Measurements from ENCODE around the gene NMT2.
A peak's percentile ranks its signal among the peaks of the same experiment; 100 is the strongest.

NMT2 gene

GRCh38 chr10:15180736-15181135, 12.2 kb upstream of the NMT2 start:
- no peak for DNase-seq

- DNase-seq: no peak
Measured at GRCh38 chr10:15176269-15176668, 7.8 kb upstream of the NMT2 start.

- DNase-seq: no peak
Measured at GRCh38 chr10:15175587-15175986, 7.1 kb upstream of the NMT2 start.

- DNase-seq: no peak
Measured at GRCh38 chr10:15172306-15172840, 3.9 kb upstream of the NMT2 start.

- peak; percentile 23 to 75 (median 58) for DNase-seq
Measured at GRCh38 chr10:15169555-15170401, 1.3 kb upstream of the NMT2 start.

- DNase-seq: peak; percentile 93 to 99 (median 97)
Measured at GRCh38 chr10:15168786-15169554, 477 bp upstream of the NMT2 start.

- peak; percentile 22 to 76 (median 55) for DNase-seq
Measured at GRCh38 chr10:15167411-15168290, 842 bp downstream of the NMT2 start.

- no peak for DNase-seq
Measured at GRCh38 chr10:15166325-15166724, 2.2 kb downstream of the NMT2 start.

GRCh38 chr10:15163253-15163828, 5.2 kb downstream of the NMT2 start:
- DNase-seq: no peak

- no peak for DNase-seq
Measured at GRCh38 chr10:15158972-15159371, 9.5 kb downstream of the NMT2 start.

GRCh38 chr10:15158448-15158847, 10.0 kb downstream of the NMT2 start:
- no peak for DNase-seq

- DNase-seq: no peak
Measured at GRCh38 chr10:15155978-15156656, 12.4 kb downstream of the NMT2 start.

GRCh38 chr10:15152556-15152955, 15.9 kb downstream of the NMT2 start:
- DNase-seq: no peak

- DNase-seq: no peak
Measured at GRCh38 chr10:15150563-15150962, 17.9 kb downstream of the NMT2 start.

GRCh38 chr10:15149042-15149771, 19.3 kb downstream of the NMT2 start:
- no peak for DNase-seq

GRCh38 chr10:15147594-15148392, 20.7 kb downstream of the NMT2 start:
- DNase-seq: no peak

GRCh38 chr10:15146366-15146765, 22.1 kb downstream of the NMT2 start:
- peak in 1 of 6 experiments; percentile 8 for DNase-seq

- DNase-seq: no peak
Measured at GRCh38 chr10:15144788-15145187, 23.7 kb downstream of the NMT2 start.

- peak in 1 of 6 experiments; percentile 14 for DNase-seq
Measured at GRCh38 chr10:15141136-15142054, 27.1 kb downstream of the NMT2 start.

Measured in stimulated activated naive CD4-positive, alpha-beta T cell (primary cell).